Right lobe of liver (tissue), 6 donors: ENCODE results near the gene ZNF780B. TPM values are rescaled to one million over a fixed set of nuclear protein-coding genes. Genes with fewer than 3 reads are reported as not detected.

Source experiments
- ATAC-seq, 4 donors: fragments of 200-7000 bp; cut with Tn5 transposase; one replicate each; pipeline ENCODE4 v1.9.1; 2020; ENCODE audit warnings: mild to moderate bottlenecking in 4 of 4, moderate library complexity in 4 of 4
- DNase-seq, 3 donors: peaks; one replicate each; pipeline ENCODE4 v3.0.0-alpha.2; 2020
- H3K27ac ChIP-seq, 3 donors: fragments of 200-600 bp; one replicate each; pipeline ENCODE4 v1.8.0; 2022
- H3K27me3 ChIP-seq, 2 donors: fragments of 200-600 bp; one replicate each; pipeline ENCODE4 v1.8.0; 2022
- H3K36me3 ChIP-seq, 4 donors: fragments of 200-600 bp; sonication (generic) in 1 of 4; one replicate each; pipeline versions ENCODE4 v1.5.1 to v1.8.0; 2017 to 2022; ENCODE audit warnings: control low read depth in 1 of 4
- H3K4me1 ChIP-seq, 4 donors: fragments of 200-600 bp; sonication (generic) in 1 of 4; one replicate each; pipeline versions ENCODE4 v1.5.1 to v1.8.0; 2017 to 2022; ENCODE audit warnings: control low read depth in 1 of 4
- H3K4me3 ChIP-seq, 3 donors: fragments of 200-600 bp; one replicate each; pipeline ENCODE4 v1.8.0; 2022
- H3K9me3 ChIP-seq, 4 donors: fragments of 200-600 bp; sonication (generic) in 1 of 4; one replicate each; pipeline versions ENCODE4 v1.5.1 to v1.8.0; 2017 to 2022; ENCODE audit warnings: control low read depth in 1 of 4
- CTCF ChIP-seq, 4 donors: fragments of 200-600 bp in 3 of 4; fragments of 450-650 bp in 1 of 4; IDR thresholded peaks; one replicate each; pipeline versions ENCODE4 v1.5.1 to v1.8.0; 2016 to 2022; ENCODE audit warnings: antibody characterized with exemption in 4 of 4, mild to moderate bottlenecking in 2 of 4
- POLR2A ChIP-seq: fragments of 450-650 bp; IDR thresholded peaks from one replicate; pipeline ENCODE4 v1.6.1; 2017; ENCODE audit warnings: antibody characterized with exemption, mild to moderate bottlenecking
- WGBS: methylation state at CpG from one replicate; pipeline ENCODE4 v1.1.6; 2018; ENCODE audit warnings: low coverage, low lambda C conversion rate; ENCODE audit not compliant: insufficient coverage; ENCODE audit errors: missing lambda C conversion rate; 5-methylcytosine and 5-hydroxymethylcytosine counted together
- intact Hi-C, 2 donors: fragments of 100-400 bp; cut with DNase I; formaldehyde crosslinking; loops; one replicate each; pipeline versions ENCODE4 v1.11.2 to v1.14.1; 2022
- total RNA-seq, 6 experiments: library from RNA; depleted of rRNA in 2 of 6; stranded (reverse); fragments of >200 nt in 2 of 6; fragmentation: NEBNext Ultra II Directional in 3 of 6; extraction: Animal tissue kit (Norgen Biotek cat#: 25700) in 3 of 6; gene quantifications; one replicate each; pipeline versions ENCODE4 v1.1.0 to v1.2.4, GENCODE V29; 2016 to 2023
- donor health status: DM: no; HTN: yes; CAD: no.
- donor health status: DM: no; HTN: no; CAD: no.
- donor health status: DM: no; HTN: no; CAD: no.
- donor health status: DM: no; HTN: yes; CAD: no.
- donor health status: DM: no; HTN: yes; CAD: no.

The ZNF780B gene
- total RNA-seq, 6 experiments from 2014 or later = 3.2 to 9.6 (median 5.8) TPM

DNA sequence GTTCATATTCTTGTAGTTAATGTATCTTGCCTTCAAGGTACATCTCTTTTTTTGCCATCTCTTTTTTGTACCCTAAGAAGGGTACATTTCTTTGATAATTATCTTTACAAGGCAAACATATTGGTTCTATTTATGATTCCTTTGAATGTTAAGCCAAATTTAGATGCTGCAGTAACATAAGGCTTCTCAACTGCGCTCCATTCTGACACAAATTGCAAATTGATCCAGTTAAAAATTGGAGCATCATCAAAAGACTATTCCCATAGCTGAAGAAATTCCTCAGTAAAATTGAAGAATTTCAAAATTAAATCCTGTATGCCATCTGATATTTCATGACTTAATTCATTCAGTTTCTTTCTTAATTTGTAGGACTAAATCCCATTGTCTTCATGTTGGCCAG is 37.4 kb upstream of the ZNF780B start:
- DNase-seq = no peak
- Histone ChIP-seq H3K36me3 (no peaks in the 10 kb centered on the region), H3K27ac (no peak overlapping the region), H3K27me3 (no peaks in the 10 kb centered on the region), H3K9me3 (no peaks in the 10 kb centered on the region), H3K4me3 (no peak overlapping the region), H3K4me1 (peaks cover 0 to 9% (median 0%) of the 10 kb centered on the region in 4 donors)
- ATAC-seq = no peak
- 94% methylated on average over 1 of the region's 1 CpG for WGBS
- TF ChIP-seq POLR2A (no peak), CTCF (IDR thresholded peaks at IDR 0.05) (no peak)
- intact Hi-C loops = no loop called here

DNA sequence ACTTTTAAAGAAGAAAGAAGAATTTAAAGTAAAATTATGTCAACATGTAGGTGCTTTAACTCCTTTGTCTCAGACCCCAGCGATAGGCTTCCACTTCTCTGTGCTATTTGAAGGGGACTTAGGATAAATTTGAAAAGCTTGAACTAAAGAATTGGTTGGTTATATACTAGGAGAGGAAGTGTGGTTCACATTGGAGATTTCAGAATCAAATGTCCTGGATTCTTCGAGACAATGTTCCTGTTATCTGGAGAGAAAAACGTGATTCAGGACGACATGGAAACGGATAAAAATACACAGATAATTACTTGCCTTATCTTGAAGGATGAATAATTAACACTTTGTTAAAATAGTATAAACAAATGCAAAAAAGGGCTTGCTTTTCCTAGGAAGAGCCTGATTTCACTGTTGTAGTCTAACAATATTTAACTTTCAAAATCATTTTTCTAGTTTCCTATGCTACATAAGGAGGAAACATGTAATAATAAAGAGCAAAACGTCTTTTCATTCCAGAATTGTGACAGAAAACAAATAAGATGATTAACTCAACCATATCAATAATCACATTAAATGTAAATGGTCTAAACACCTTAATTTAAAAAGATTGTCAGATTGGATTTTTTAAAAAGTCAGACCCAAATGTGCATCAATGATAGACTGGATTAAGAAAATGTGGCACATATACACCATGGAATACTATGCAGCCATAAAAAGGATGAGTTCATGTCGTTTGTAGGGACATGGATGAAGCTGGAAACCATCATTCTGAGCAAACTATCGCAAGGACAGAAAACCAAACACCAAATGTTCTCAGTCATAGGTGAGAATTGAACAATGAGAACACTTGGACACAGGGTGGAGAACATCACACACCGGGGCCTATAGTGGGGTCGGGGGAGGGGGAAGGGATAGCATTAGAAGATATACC is 35.4 kb upstream of the ZNF780B start:
- Histone ChIP-seq H3K36me3 (no peaks in the 10 kb centered on the region), H3K4me3 (peak overlapping the region; percentile 79 to 87 (median 85)), H3K27ac (peak overlapping the region; percentile 84 to 87 (median 87)), H3K4me1 (peaks cover 0 to 9% (median 0%) of the 10 kb centered on the region in 4 donors), H3K27me3 (no peaks in the 10 kb centered on the region), H3K9me3 (no peaks in the 10 kb centered on the region)
- DNase-seq = no peak
- TF ChIP-seq POLR2A (no peak), CTCF (IDR thresholded peaks at IDR 0.05) (no peak)
- ATAC-seq = peak in 3 of 4 donors; percentile 12 to 30 (median 26)
- WGBS = 35% methylated on average over 10 of the region's 10 CpGs
- intact Hi-C loops = no loop called here

DNA sequence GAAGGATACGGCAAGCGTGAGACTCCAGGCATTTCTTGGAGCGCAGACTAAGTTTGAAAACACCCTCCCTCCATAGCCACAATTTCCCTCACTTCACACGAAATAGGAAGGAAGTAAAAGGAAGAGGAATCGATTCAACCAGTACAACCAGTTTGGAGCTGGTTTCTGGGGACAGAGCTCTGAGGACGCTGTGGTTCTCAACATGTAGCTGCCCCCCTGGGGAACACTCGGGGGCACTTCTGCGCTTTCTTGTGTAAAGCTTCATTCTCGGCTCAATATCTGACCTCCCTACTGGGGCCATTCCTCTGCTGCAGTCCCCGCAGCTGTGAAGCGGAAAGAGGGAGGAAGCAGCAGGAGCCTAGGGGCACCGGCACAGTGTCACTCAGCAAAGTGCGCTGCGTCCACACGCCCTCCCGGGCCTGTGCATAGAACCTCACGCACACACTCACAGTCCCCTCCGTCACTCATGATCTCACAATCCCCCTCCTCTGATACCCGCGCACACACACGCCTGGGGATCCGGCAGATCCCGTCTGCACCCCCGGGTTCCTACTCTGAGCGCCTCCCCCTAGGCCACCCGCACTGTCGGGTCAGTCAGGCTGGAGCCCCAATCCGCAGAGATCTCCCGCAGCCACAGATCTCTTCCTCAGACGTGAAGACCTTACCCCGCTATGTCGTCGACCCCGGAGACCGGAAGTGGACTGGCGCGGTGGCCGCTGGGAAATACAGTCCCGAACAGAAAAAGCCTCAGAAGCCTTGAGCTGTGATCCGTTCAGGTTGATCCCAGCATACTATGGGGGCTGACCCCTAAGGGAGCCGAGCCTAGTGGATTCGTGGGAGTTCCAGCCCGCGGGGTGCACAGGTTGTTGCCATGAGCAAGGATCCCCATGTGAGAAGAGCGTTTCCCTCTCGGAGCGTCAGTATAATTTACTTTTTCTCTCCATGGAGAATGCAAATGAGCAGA is 34.5 kb upstream of the ZNF780B start, which contains the start of gene ZNF780A:
Gene ZNF780A (minus strand): TSS at position 703 of the 964 bp plus-strand sequence. CDS start 6,190 bp downstream, outside the sequence.
- under 1% methylated on average over 33 of the region's 47 CpGs for WGBS

More for the DNA sequence above, 34.5 kb upstream of the ZNF780B start, which contains the start of gene ZNF780A:
- Histone ChIP-seq H3K4me3 (peak within 1 kb of the TSS; percentile 79 to 87 (median 85)), H3K27me3 (no peaks in the 10 kb centered on the region), H3K27ac (peak within 1 kb of the TSS; percentile 84 to 87 (median 87)), H3K4me1 (peaks cover 0 to 17% (median 1%) of the 10 kb centered on the region in 4 donors), H3K9me3 (no peaks in the 10 kb centered on the region), H3K36me3 (no peaks in the 10 kb centered on the region)
- intact Hi-C loops = no loop called here
- DNase-seq (peak; percentile 85 to 91 (median 90)), ATAC-seq (peak; percentile 97 to 98 (median 98))
- TF ChIP-seq CTCF (IDR thresholded peaks at IDR 0.05) = no peak
- peak; percentile 65 for TF ChIP-seq POLR2A
